Omental fat pad (tissue), 4 donors: ENCODE measurements around the gene FAM219A. TPM values are rescaled to one million over a fixed set of nuclear protein-coding genes. Genes with fewer than 3 reads are reported as not detected.

Experiments
- ATAC-seq: fragments of 150-250 bp; one replicate; pipeline ENCODE4 v1.9.1; 2016; ENCODE audit warnings: mild to moderate bottlenecking, moderate library complexity; ENCODE audit not compliant: low FRiP score
- DNase-seq: peaks from one replicate; pipeline ENCODE4 v3.0.0-alpha.2; 2019; ENCODE audit warnings: low spot score
- CTCF ChIP-seq, 3 donors: fragments of 450-650 bp; IDR thresholded peaks; one replicate each; pipeline ENCODE4 v1.5.1; 2016 to 2017; ENCODE audit warnings: antibody characterized with exemption in 3 of 3, mild to moderate bottlenecking in 3 of 3, moderate library complexity in 2 of 3
- total RNA-seq, 4 donors: library from RNA; depleted of rRNA; stranded (reverse); fragments of >200 nt; gene quantifications; one replicate each; pipeline ENCODE4 v1.1.0, GENCODE V29; 2016

Gene FAM219A
- total RNA-seq, 4 donors from 2014 or later: 6.7 to 16.4 (median 13.6) TPM

- ATAC-seq (no peak), DNase-seq (no peak)
- TF ChIP-seq CTCF (IDR thresholded peaks at IDR 0.05): no peak
Measured at GRCh38 chr9:34496149-34496712, 37.9 kb upstream of the FAM219A start.

GRCh38 chr9:34493972-34494535, 35.7 kb upstream of the FAM219A start:
- TF ChIP-seq CTCF (IDR thresholded peaks at IDR 0.05): no peak
- ATAC-seq (no peak), DNase-seq (no peak)

GRCh38 chr9:34492051-34492450, 33.7 kb upstream of the FAM219A start:
- DNase-seq (no peak), ATAC-seq (no peak)
- TF ChIP-seq CTCF (IDR thresholded peaks at IDR 0.05): no peak

GRCh38 chr9:34491596-34491995, 33.2 kb upstream of the FAM219A start:
- no peak for TF ChIP-seq CTCF (IDR thresholded peaks at IDR 0.05)
- ATAC-seq (no peak), DNase-seq (no peak)

- ATAC-seq: no peak
- DNase-seq: no peak
- TF ChIP-seq CTCF (IDR thresholded peaks at IDR 0.05): no peak
Measured at GRCh38 chr9:34490760-34491159, 32.4 kb upstream of the FAM219A start.

- no peak for DNase-seq
- TF ChIP-seq CTCF (IDR thresholded peaks at IDR 0.05): no peak
- no peak for ATAC-seq
Measured at GRCh38 chr9:34490360-34490759, 32.0 kb upstream of the FAM219A start.

- ATAC-seq (no peak), DNase-seq (no peak)
- TF ChIP-seq CTCF (IDR thresholded peaks at IDR 0.05): no peak
Measured at GRCh38 chr9:34486572-34486971, 28.2 kb upstream of the FAM219A start.
